Keratinocyte (primary cell): Measurements from ENCODE around the gene MOAP1.

Experiments
- CTCF ChIP-seq, 3 experiments: IDR thresholded peaks in 1 of 3; conservative IDR thresholded peaks in 1 of 3; optimal IDR thresholded peaks in 1 of 3; 2 replicates in 2 of 3; 3 replicates in 1 of 3; pipeline versions ENCODE3 to v1.5.1; 2011; ENCODE audit warnings: low read length in 3 of 3, mild to moderate bottlenecking in 3 of 3, moderate library complexity in 2 of 3, control low read depth in 1 of 3, inconsistent platforms in 1 of 3; ENCODE audit not compliant: insufficient read depth in 2 of 3; ENCODE audit errors: extremely low read depth in 1 of 3
- EZH2 ChIP-seq: IDR thresholded peaks from one replicate; pipeline ENCODE4 v1.6.1; 2012; ENCODE audit warnings: inconsistent platforms, mild to moderate bottlenecking, low read length, moderate library complexity

- peak; percentile 46 to 79 (median 58) for TF ChIP-seq CTCF (optimal IDR thresholded peaks at IDR 0.05 in 1 of 3, IDR thresholded peaks at IDR 0.05 in 1 of 3, conservative IDR thresholded peaks at IDR 0.05 in 1 of 3; ENCODE audit: extremely low read depth in 1 of 3, insufficient read depth in 2 of 3, low read length in 3 of 3)
- no peak for TF ChIP-seq EZH2
These were observed 24.3 kb downstream of the MOAP1 start for GRCh38 chr14:93160353-93160801.
